Rectal smooth muscle tissue (tissue), 1 donor: ENCODE results near the gene ZMYND10.

Source experiments
- H3K27ac ChIP-seq: one replicate; pipeline ENCODE4 v1.7.0; 2013; ENCODE audit warnings: low read depth, low read length, inconsistent platforms
- H3K27me3 ChIP-seq: one replicate; pipeline ENCODE4 v1.7.0; 2013; ENCODE audit warnings: low read length; ENCODE audit not compliant: control insufficient read depth, insufficient read depth
- H3K36me3 ChIP-seq: one replicate; pipeline ENCODE4 v1.7.0; 2013; ENCODE audit warnings: low read length; ENCODE audit not compliant: control insufficient read depth, insufficient read depth
- H3K4me1 ChIP-seq: one replicate; pipeline ENCODE4 v1.7.0; 2013; ENCODE audit warnings: low read length; ENCODE audit not compliant: control insufficient read depth, insufficient read depth
- H3K4me3 ChIP-seq: one replicate; pipeline ENCODE4 v1.7.0; 2013; ENCODE audit warnings: low read length
- H3K9ac ChIP-seq: one replicate; pipeline ENCODE4 v1.7.0; 2013; ENCODE audit warnings: low read length

The ZMYND10 gene

DNA sequence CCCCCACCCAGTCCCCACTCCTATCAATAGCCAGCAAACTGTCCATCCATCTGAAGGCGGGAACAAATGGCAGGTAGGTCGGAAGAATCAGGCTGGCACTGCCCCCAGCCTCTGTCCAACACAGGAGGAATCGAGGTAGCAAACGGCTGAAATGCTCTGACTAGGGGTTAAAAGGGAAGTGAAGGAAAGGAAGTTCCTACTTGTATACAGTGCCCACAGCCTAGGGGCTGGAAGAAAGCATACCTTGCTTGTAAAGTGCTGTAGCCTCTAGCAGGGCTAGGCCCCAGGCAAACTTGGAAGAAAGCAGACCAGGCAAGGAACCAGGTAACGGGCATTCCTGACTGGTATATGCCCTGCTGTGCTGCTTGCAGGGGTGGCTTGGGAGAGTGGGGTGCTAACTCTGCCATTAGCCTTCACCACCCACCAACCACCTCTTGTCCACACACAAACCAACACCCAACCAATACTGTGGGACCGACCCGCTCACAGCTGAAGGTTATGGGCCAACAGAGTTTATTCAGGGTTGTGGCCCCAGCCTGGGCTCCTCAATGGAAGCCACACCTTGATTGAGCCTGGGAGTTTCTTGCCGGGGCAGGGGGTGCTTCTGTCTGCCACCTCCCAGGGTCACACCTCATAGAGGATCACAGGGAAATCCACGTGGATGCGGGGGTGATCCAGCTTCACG lies 19.9 kb downstream of the ZMYND10 start:
- H3K27me3 ChIP-seq = no peaks in the 10 kb centered on the region
- peaks cover 17% of the 10 kb centered on the region for H3K4me1 ChIP-seq
- no peak overlapping the region for H3K9ac ChIP-seq
- no peak overlapping the region for H3K27ac ChIP-seq
- H3K36me3 ChIP-seq = peaks cover 10% of the 10 kb centered on the region
- no peak overlapping the region for H3K4me3 ChIP-seq

DNA sequence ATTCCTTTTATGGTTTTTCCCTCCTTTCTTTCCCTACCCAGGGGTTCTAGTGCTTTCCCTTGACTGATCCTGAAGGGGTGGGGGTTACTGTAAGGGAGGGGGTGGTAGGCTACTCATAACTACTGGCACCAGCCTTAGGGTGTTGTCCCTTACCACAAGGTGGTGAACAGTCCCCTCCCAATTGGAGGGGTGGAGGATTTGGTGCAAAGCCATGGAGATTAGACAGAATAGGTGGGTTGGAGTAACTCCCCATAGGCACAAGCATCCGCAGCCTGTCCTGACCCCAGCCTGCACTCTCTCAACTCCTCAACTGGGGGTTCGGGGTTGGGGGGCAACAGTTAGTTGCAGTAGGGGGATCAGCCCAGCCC lies 20.4 kb downstream of the ZMYND10 start:
- H3K27ac ChIP-seq = no peak overlapping the region
- no peak overlapping the region for H3K9ac ChIP-seq
- peaks cover 5% of the 10 kb centered on the region for H3K36me3 ChIP-seq
- no peak overlapping the region for H3K4me3 ChIP-seq
- no peaks in the 10 kb centered on the region for H3K27me3 ChIP-seq
- H3K4me1 ChIP-seq = peaks cover 22% of the 10 kb centered on the region

DNA sequence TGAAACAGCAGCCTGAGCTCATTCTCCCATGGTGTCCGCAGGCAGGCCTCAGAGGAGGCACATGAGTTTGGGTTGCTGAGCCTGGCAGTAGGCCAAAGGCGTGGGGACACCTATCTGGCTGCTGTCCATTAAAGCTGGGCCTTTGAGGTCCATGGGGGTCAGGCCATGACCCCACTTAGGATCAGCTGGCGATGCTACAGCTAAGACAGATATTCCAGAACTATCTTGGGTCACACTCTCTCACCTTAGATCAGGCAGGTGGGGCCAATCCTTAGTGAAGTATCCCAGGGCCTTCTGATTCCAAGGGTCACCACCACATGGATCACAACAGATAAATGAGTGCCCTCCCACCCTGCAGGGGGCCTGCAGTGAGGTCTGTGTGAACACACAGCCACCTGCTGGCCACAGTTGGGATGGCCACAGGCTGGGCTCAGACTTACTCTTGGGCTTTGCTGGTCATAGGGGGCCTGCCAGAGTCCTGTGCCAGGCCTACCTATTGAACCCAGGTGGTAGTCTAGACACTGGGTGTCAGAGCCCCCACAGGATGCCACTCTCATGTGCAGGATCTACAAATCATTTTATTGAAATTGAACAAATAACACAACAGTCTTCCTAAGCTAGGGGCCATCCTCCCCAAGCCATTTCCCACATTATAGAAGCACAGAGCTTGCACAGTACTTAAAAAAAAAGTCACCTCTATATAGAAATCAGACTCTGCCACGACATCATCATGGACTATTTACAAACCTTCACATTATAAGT lies 21.0 kb downstream of the ZMYND10 start:
- Histone ChIP-seq H3K4me3 (no peak overlapping the region), H3K27me3 (no peaks in the 10 kb centered on the region), H3K4me1 (peaks cover 26% of the 10 kb centered on the region), H3K36me3 (peaks cover 5% of the 10 kb centered on the region), H3K27ac (peak overlapping the region; percentile 38), H3K9ac (no peak overlapping the region)

DNA sequence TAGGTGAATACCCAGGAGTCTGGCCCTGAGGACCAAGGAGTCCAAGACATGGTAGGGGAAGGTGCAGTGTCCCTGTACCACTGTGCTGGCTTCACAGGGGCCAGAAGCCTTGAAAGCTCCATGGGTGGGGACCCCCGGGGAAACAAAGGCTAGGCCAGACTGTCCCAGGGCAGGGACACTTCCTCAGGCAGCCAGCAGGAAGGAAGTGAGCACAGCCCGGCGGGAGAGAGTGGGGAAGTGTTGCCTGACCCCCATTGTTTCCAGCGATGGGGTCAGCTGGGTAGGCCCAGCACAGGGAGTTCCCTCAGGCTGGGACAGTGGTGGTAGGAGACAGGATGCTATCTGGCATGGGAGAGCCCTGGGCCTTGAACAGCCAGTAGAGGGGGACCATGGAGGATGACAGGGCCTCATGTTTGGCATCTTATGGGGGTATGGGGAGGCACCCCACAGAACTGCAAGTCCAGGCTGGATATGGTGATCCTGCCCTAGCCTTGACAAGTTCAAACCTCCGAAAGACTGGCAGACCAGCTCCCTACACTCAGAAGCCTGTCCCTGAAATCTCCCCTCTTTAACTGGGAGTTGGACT lies 21.8 kb downstream of the ZMYND10 start:
- no peak overlapping the region for H3K4me3 ChIP-seq
- H3K27ac ChIP-seq = peak overlapping the region; percentile 38
- peaks cover 33% of the 10 kb centered on the region for H3K4me1 ChIP-seq
- H3K27me3 ChIP-seq = no peaks in the 10 kb centered on the region
- no peak overlapping the region for H3K9ac ChIP-seq
- H3K36me3 ChIP-seq = peaks cover 7% of the 10 kb centered on the region

DNA sequence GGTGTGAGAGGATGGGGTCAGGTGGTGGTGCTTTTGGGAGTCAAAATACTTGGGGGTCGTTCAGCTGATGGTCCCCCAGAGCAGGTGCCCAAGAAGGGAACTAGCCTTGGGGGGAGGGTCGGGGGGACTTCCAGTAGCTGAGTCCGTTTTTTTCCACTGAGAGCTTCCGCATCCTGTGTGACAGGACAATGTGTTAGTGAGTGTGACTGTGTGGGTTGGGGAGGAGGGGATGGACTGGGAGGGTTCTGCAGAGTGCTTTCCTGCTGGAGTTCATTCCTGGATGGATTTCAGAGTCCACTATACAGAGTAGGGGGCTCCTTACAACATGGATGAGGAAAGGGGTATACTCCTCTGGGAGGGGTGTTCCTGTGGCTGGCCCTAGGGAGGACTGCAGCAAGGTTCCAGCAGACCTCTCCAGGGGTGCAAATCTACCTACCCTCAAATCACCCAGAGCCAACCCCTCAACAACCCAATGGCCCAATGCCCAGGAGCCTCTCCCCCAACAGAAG lies 22.4 kb downstream of the ZMYND10 start:
- Histone ChIP-seq H3K9ac (no peak overlapping the region), H3K27ac (peak overlapping the region; percentile 96), H3K27me3 (no peaks in the 10 kb centered on the region), H3K36me3 (peaks cover 10% of the 10 kb centered on the region), H3K4me3 (no peak overlapping the region), H3K4me1 (peaks cover 27% of the 10 kb centered on the region)

DNA sequence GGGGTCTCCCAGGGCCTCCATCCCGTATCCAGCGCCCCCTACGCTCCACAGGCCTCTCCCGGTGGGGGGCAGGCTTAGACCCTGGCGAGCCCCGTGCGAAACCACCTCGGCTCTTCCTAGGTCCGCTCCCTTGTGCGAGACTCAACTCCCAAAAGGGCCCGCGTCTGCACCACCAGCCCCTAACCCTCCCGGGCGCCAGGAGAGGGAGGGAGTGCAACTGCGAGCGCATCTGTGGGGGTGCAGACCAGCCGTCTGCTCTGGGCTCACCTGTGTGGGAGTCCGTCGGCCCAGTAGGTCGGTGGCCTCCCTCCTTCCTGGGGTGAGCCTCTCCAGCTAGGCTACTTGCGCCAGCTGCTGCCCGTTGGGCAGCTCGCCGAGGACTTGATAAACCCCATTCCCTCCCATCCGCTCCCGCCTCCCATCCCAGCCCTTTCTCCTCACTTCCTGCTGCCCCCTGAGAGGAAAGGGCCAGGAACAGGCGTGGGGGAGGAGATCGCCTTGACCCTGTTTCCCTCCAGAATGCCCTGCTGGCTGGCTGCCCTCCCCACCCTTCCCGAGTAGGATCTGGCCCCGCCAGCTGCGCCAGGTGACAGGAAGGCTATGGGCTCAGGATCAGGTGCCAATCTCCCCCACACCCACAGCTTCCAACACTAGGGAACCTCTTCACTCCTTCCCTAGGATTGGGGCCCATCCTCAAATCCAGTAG lies 23.0 kb downstream of the ZMYND10 start, which contains the start of gene HYAL2:
TSS of gene HYAL2 (minus strand) at position 360 of the 706 bp plus-strand sequence. CDS start 2,256 bp downstream, outside the sequence.
- peak within 1 kb of the TSS; percentile 96 for H3K27ac ChIP-seq
- peaks cover 10% of the 10 kb centered on the region for H3K36me3 ChIP-seq
- H3K4me1 ChIP-seq = peaks cover 27% of the 10 kb centered on the region
- H3K4me3 ChIP-seq = peak within 1 kb of the TSS; percentile 94
- H3K27me3 ChIP-seq = no peaks in the 10 kb centered on the region
- peak within 1 kb of the TSS; percentile 93 for H3K9ac ChIP-seq

DNA sequence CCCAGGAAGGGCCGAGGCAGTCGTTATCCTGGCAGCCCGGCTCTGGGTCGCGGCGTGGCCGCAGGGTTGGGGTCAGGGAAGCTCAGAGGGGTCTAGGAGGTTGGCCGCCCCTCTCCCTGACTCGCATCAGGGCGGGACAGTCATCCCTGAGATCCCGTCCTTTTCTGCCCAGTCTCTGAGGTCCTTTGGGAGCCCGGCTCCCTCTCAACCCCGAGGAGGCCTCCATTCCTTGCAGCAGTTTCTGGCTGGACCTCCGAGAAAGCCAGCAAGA lies 23.5 kb downstream of the ZMYND10 start:
- peak overlapping the region; percentile 94 for H3K4me3 ChIP-seq
- H3K4me1 ChIP-seq = peaks cover 22% of the 10 kb centered on the region
- H3K9ac ChIP-seq = no peak overlapping the region
- no peaks in the 10 kb centered on the region for H3K27me3 ChIP-seq
- H3K36me3 ChIP-seq = peaks cover 10% of the 10 kb centered on the region
- peak overlapping the region; percentile 96 for H3K27ac ChIP-seq

DNA sequence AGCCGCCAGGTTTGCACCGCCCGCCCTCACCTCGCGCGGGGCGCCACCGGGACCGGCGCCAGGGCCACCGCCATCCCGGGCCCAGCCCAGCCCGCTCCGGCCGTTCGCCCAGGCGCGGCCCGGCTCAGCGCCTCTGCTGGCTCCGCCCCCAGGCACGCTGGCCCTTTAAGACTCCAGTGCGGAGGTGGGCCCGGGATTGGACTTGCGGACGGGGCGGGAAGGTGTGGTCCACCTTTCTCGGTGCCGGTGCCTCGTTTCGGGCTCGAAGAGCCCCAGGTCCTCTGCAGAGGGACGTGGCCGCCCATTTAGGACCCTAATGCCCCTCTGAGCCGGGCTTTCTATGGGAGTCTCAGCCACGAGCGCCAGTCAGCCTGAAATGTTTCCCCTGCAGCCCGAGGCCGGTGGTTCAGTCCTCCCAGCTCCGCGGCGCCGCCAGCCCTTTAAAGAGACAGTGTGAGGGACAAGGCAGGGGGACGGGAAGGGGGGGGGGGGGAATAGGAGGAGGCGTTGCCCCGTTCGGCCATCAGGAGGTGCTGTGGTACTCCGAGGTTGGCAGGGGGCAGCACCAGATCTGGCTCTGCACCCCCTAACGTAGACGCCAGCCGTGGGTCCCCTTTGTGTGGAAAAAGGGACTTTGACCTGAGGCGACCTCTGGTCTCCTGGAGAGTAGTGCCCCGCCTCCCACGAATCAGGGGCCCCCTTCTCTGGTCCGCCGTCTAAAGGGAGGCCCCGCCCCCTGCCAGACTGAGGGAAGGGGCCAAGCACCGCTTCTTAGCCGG lies 24.0 kb downstream of the ZMYND10 start:
- H3K9ac ChIP-seq = peak overlapping the region; percentile 93
- peak overlapping the region; percentile 96 for H3K27ac ChIP-seq
- H3K4me3 ChIP-seq = peak overlapping the region; percentile 94
- H3K4me1 ChIP-seq = peaks cover 21% of the 10 kb centered on the region
- peaks cover 13% of the 10 kb centered on the region for H3K36me3 ChIP-seq
- H3K27me3 ChIP-seq = no peaks in the 10 kb centered on the region

DNA sequence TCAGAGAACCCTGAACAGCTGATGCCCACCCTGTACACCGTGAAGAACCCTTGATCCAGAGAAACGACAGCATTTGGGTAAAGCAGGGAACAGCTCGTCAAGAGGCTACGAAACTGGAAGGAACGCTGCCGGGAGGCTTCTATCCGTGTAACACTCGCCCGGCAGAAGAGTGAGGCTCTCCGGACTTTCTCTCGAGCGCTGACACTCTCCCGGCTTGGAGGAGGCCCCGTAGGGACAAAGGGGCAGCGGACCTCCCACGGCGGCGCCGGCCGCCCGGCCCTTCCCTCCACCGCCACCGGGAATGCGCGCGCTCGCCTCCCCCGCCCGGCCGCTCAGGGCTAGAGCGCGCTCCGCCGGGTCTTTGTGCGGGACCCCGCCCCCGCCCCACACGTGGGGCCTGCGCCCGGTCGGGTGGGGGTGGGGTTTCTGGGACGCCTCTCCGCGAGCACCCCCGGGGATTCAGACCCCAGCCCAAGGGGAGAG lies 24.6 kb downstream of the ZMYND10 start:
- no peaks in the 10 kb centered on the region for H3K27me3 ChIP-seq
- H3K36me3 ChIP-seq = peaks cover 11% of the 10 kb centered on the region
- peak overlapping the region; percentile 76 for H3K9ac ChIP-seq
- H3K27ac ChIP-seq = peak overlapping the region; percentile 96
- peaks cover 21% of the 10 kb centered on the region for H3K4me1 ChIP-seq
- peak overlapping the region; percentile 94 for H3K4me3 ChIP-seq

DNA sequence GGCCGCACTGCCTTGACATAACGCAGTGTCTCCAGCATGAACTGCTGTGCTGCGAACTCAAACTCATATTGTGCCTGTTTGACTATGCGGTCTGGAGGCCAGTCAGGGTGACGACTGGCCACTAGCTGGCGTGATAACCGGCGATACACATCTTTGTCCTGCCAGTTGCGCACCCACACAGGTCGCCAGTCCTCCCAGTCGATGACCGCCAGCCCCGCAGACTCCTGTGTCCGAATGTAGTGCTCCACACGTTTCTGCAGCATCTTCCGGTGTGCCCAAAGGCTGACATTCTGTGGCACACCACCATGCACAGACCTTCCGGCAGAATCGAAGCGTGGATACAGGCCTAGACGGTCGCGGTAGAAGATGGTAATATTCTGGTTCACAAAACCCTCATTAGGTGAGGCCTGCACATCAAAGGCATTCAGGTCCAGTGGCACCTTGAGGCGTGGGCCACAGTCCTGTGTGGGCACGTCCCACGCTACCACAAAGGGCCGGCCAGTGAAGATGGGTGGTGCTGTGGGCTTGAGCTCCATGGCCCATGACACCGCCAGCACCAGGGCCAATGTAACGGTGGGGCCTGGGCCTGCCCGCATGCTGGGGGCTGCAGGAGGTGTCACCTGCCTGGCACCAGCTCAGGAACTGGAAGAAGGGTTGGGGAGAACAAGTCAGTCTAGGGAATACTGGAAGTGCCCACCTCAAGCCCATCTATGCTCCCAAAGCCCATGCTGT lies 25.5 kb downstream of the ZMYND10 start:
- Histone ChIP-seq H3K36me3 (peaks cover 8% of the 10 kb centered on the region), H3K27ac (peak overlapping the region; percentile 96), H3K27me3 (no peaks in the 10 kb centered on the region), H3K9ac (peak overlapping the region; percentile 76), H3K4me3 (peak overlapping the region; percentile 94), H3K4me1 (peaks cover 21% of the 10 kb centered on the region)

DNA sequence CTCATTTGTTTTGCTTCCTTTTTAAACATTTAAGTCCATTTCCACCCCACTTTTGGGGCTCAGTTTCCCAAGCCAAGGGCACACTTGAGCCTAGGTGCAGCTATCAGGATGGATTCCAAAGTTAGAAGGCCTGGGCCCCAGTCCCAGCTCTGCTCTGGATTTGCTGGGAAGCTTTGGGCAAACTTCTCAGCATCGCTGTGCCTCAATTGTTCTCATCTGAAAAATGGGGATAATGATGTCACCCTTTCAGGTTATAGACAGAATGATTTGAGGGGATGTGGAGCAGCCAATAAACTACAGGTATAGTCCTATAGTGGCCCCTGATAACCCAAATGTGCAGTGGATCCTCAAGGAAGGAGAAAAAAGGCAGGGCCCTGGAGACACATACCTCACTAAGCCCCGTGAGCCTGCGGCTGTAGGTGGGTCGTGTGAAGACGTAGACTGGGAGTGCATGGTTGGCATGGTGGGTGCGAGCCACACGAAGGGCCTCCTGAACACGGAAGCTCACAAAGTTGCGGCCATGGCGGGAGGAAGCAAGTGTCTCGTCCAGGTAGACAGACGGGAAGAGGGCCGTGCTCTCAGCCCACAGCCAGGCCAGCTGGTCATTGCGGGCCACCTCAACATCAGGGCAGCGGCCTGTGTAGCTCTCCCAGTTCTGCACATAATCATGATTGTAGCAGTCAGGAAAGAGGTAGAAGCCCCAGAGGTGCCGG lies 26.2 kb downstream of the ZMYND10 start:
- Histone ChIP-seq H3K27me3 (no peaks in the 10 kb centered on the region), H3K4me3 (no peak overlapping the region), H3K9ac (no peak overlapping the region), H3K36me3 (peaks cover 8% of the 10 kb centered on the region), H3K4me1 (peaks cover 21% of the 10 kb centered on the region), H3K27ac (no peak overlapping the region)
